HepG2 (cell line): ENCODE data around the gene TFF1. TPM values are rescaled to one million over a fixed set of nuclear protein-coding genes. Genes with fewer than 3 reads are reported as not detected.

ENCODE experiments used
- ASH2L ChIP-seq: fragments of 300-600, 200-600 bp; sonication (generic); IDR thresholded peaks from 2 replicates; pipeline ENCODE4 v1.7.0; 2017; ENCODE audit warnings: low read depth, mild to moderate bottlenecking, moderate library complexity, mixed read lengths, low read length; ENCODE audit not compliant: insufficient read length
- FOSL2 ChIP-seq: sonication (generic); formaldehyde crosslinking; IDR thresholded peaks from 2 replicates; pipeline ENCODE4 v1.4.0; 2020; ENCODE audit warnings: missing genetic modification reagents
- HIVEP1 ChIP-seq: sonication (generic); formaldehyde crosslinking; IDR thresholded peaks from 2 replicates; pipeline ENCODE4 v1.4.0; 2020; ENCODE audit warnings: mild to moderate bottlenecking, missing genetic modification reagents
- RAD21 ChIP-seq: fragments of 450-650 bp; formaldehyde crosslinking; IDR thresholded peaks from 2 replicates; pipeline ENCODE4 v1.5.0; 2020; ENCODE audit warnings: mild to moderate bottlenecking
- SOX6 ChIP-seq, 2 experiments: fragments of 450-650 bp in 1 of 2; sonication (generic) in 1 of 2; formaldehyde crosslinking in 1 of 2; IDR thresholded peaks; 2 replicates each; pipeline versions ENCODE4 v1.4.0 to v1.6.1; 2017 to 2020; ENCODE audit warnings: antibody characterized with exemption in 1 of 2, mild to moderate bottlenecking in 1 of 2, missing genetic modification reagents in 1 of 2
- TARDBP ChIP-seq: sonication (generic); formaldehyde crosslinking; IDR thresholded peaks from 2 replicates; pipeline ENCODE4 v1.8.0; 2022; ENCODE audit warnings: mild to moderate bottlenecking, missing genetic modification reagents
- ZNF501 ChIP-seq: sonication (generic); formaldehyde crosslinking; IDR thresholded peaks from 2 replicates; pipeline ENCODE4 v1.5.1; 2020; ENCODE audit warnings: mild to moderate bottlenecking, moderate library complexity, missing genetic modification reagents
- ZNF879 ChIP-seq: sonication (generic); formaldehyde crosslinking; IDR thresholded peaks from 2 replicates; pipeline ENCODE4 v1.8.1; 2023; ENCODE audit warnings: missing genetic modification reagents
- polyA plus RNA-seq, 8 experiments: library from polyadenylated mRNA; depleted of rRNA in 3 of 8; stranded (reverse) in 7 of 8; unstranded in 1 of 8; fragments of >200 nt; fragmentation: Illumina TruSeq in 4 of 8; extraction: Trizol in 4 of 8; gene quantifications; 2 replicates each; pipeline versions ENCODE4 v1.2.1 to v1.2.3, GENCODE V29; 2011 to 2016; ENCODE audit warnings: low read depth in 4 of 8, missing spikeins in 1 of 8, mixed read lengths in 1 of 8; ENCODE audit not compliant: insufficient read depth in 1 of 8
- total RNA-seq, 5 experiments: library from RNA; depleted of rRNA; stranded (reverse); fragments of >200 nt; fragmentation: Illumina TruSeq; extraction: Trizol; gene quantifications; 2 replicates each; pipeline ENCODE4 v1.2.3, GENCODE V29; 2016; ENCODE audit warnings: low read depth in 1 of 5
- TF ChIP-seq, protein P1 (sequence below): sonication (generic); formaldehyde crosslinking; IDR thresholded peaks from 2 replicates; pipeline ENCODE4 v1.5.0; 2020; ENCODE audit warnings: mild to moderate bottlenecking, missing genetic modification reagents, moderate library complexity
- TF ChIP-seq, protein P2 (sequence below): IDR thresholded peaks from 2 replicates; pipeline ENCODE4 v1.6.1; 2016; ENCODE audit warnings: low read depth, borderline replicate concordance
- TF ChIP-seq, protein P3 (sequence below): sonication (generic); formaldehyde crosslinking; IDR thresholded peaks from 2 replicates; pipeline ENCODE4 v1.8.0; 2023; ENCODE audit warnings: mild to moderate bottlenecking, missing genetic modification reagents

The TFF1 gene
- total and polyA plus RNA-seq, 2 of the 13 experiments (the other 11 are each of a cell fraction or from before 2014, with no cell fraction given) = 0.24 to 19.4 TPM

DNA sequence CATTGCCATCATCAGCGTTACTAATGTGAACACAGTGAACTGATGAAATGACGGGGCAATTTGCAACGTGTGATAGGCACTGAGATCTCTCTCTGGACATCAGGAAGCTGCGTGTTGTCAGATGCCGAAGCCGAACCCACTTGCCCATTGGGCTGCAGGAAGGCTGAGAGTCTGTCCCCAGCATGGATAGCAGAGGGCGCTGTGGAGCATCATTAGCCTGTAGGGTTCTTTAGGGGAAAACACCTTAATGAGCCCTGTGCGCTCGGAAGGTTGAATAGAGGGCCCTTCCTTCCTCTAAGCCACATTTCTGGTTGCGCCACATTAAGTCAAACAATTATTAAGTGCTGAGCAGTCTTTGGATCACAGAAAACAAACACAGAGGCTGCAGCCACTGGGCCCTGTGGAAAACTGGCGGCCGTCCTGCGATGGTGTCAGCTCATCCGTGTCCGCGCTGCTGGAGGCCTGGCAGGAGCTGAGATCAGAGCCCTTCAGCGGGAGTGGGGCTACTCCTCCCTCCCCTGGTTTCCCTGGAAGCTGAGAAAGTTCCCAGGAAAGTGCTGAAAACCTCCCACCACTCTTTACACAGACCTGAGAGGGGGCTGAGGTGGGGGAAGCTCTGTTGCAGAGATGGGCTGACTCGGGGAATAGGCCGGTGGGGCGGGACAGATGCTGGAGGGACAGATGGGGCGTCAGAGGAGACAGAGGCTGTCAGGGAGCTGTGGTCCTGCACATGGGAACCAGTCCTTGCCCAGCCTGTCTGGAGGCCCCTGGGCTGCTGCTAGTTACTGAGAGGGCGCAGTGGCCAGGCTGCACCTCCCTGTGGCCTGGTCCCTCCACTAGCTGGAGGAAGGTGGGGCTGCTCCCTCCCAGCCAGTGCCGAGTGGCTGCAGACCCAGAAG lies 28.3 kb downstream of the TFF1 start (continued):
- TF ChIP-seq, protein P1, sequence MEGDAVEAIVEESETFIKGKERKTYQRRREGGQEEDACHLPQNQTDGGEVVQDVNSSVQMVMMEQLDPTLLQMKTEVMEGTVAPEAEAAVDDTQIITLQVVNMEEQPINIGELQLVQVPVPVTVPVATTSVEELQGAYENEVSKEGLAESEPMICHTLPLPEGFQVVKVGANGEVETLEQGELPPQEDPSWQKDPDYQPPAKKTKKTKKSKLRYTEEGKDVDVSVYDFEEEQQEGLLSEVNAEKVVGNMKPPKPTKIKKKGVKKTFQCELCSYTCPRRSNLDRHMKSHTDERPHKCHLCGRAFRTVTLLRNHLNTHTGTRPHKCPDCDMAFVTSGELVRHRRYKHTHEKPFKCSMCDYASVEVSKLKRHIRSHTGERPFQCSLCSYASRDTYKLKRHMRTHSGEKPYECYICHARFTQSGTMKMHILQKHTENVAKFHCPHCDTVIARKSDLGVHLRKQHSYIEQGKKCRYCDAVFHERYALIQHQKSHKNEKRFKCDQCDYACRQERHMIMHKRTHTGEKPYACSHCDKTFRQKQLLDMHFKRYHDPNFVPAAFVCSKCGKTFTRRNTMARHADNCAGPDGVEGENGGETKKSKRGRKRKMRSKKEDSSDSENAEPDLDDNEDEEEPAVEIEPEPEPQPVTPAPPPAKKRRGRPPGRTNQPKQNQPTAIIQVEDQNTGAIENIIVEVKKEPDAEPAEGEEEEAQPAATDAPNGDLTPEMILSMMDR (CRISPR knock-in tag) = peak; percentile 87
- TF ChIP-seq SOX6 (IDR thresholded peaks at IDR 0.05) (no peak), SOX6 (CRISPR knock-in tag; IDR thresholded peaks at IDR 0.05) (peak; percentile 39; the same call in 1 of the 2 replicates), FOSL2 (CRISPR knock-in tag) (peak; percentile 35), ASH2L (no peak), RAD21 (CRISPR knock-in tag) (peak; percentile 60), TARDBP (CRISPR knock-in tag) (peak; percentile 41; the same call in 1 of the 2 replicates), ZNF501 (CRISPR knock-in tag) (0 out of 2 replicates have a peak, but pooled peaks have one; percentile 18), ZNF879 (no peak), HIVEP1 (CRISPR knock-in tag) (0 out of 2 replicates have a peak, but pooled peaks have one; percentile 40)
- TF ChIP-seq, protein P2, sequence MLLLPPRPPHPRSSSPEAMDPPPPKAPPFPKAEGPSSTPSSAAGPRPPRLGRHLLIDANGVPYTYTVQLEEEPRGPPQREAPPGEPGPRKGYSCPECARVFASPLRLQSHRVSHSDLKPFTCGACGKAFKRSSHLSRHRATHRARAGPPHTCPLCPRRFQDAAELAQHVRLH (CRISPR knock-in tag) = 0 out of 2 replicates have a peak, but pooled peaks have one; percentile 32
- TF ChIP-seq, protein P3, sequence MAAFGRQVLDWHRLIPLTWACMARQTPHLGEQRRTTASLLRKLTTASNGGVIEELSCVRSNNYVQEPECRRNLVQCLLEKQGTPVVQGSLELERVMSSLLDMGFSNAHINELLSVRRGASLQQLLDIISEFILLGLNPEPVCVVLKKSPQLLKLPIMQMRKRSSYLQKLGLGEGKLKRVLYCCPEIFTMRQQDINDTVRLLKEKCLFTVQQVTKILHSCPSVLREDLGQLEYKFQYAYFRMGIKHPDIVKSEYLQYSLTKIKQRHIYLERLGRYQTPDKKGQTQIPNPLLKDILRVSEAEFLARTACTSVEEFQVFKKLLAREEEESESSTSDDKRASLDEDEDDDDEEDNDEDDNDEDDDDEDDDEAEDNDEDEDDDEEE = peak; percentile 67; the same call in 1 of the 2 replicates
